8988T (cell line): Measurements from ENCODE around the gene PCDHA3.
"Not testable (repeated sequence)": the region's sequence is repeated elsewhere in the genome, so short reads cannot be mapped to it uniquely, and the experiment has no call there.

Source experiments
- DNase-seq: peaks from one replicate; pipeline ENCODE4 v3.0.0; 2011

PCDHA3 gene

DNA sequence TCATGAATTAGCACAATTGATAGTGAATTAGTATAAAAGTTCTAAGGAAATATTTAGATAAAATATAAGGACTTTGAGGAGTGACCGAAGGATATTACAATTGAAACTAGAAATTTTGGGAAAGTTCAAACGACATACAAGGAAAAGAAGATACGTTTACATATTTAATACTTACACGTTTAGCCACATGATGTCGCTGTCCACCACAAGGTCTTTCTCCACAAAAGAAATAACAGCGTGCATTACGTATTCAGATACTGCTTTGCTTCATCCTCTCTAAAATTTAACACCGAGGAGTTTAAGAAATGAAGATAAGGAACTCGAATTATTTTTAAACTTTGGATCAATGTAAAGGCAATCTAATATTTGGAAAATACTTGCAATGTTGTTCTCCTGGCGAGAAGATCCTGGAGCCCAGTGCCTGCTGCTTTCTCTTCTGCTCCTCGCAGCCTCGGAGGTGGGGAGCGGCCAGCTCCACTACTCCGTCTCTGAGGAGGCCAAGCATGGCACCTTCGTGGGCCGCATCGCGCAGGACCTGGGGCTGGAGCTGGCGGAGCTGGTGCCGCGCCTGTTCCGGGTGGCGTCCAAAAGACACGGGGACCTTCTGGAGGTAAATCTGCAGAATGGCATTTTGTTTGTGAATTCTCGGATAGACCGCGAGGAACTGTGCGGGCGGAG lies at the start of gene PCDHA3:
Gene PCDHA3 (plus strand): TSS at position 242 of the 678 bp plus-strand sequence.
- no peak for DNase-seq

DNA sequence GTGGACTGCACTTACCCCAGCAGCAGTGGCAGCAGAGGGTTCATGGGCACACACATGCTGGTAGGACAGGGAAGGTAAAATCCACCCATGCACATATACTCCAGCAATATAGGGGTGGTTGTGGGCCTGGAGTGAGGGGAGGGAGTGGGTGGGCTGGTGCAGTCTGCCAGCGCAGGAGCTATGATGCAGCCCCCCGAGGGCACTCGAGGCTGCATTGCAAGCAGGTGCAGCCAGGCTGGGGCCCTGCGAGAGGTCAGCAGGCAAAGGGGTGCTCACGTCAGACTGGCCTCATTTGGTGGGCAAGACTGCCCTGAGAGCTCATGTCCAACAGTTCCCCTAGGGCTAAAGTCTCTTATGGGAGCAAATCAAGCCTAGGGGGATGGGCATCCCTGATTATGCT lies 47.3 kb upstream of the PCDHA3 start:
- no peak for DNase-seq

DNA sequence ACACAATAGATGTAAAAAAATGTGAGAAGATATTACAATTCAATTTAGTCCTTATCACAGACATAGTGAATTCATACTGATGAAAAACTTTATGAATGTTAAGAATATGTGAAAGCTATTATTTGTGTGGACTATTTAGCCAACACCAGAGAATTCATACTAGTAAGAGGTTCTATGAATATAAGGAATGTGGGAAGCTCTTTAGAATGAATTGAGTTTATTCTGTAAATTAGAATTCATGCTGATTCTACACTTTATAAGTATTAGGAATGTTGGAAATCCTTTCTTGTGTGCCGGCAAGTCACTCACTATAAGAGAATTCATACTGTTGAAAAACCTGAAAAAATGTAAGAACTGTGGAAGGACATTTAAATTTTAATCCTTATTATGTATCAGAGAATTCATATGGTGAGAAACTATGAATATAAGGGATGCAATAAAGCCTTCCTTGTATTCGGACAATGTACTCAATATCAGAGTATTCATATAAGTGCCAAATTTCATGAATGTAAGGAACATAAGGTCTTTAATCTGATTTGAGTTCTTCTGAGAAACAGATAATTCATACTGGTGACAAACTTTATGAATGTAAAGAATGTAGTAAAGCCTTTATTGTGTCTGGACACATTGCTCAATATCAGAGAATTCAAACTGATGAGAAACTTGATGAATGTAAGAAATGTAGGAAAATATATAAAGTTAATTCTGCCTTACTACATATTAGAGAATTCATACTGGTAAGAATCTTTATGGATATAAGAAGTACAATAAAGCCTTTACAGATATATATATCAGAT lies 36.5 kb upstream of the PCDHA3 start:
- no peak for DNase-seq

DNA sequence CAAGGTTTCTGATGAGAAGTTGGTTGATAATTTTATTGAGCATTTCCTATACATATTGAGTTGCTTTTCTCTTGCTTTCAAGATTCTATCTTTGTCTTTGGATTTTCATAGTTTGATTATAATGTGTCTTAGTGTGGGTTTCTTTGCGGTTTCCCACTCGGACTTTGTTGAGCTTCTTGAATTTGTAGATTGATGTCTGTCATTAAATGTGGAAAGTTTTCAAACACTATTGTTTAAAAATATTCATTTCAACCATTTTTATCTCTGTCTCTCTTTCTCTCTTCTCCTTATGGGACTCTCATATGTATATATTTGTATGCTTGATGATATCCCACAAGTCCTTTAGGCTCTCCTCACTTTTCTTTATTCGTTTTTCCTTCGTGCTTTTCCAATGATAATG lies 33.4 kb upstream of the PCDHA3 start:
- DNase-seq: no peak

DNA sequence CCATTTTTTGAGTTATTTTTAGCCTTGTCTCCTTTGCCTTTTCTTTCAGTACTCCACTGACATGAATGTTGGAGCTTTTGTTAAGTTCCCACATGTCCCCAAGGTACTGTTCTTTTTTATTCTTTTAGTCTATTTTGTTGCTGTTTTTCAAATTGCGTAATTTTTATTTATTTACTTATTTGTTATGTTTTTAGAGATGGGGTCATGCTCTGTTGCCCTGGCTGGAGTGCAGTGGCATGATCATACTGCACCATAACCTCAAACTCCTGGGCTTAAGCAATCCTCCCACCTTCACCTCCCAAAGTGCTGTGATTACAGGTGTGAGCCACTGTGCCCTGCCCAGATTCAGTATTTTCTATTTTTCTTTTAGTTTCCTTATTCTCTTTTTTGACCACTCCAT lies 20.3 kb upstream of the PCDHA3 start:
- no peak for DNase-seq

DNA sequence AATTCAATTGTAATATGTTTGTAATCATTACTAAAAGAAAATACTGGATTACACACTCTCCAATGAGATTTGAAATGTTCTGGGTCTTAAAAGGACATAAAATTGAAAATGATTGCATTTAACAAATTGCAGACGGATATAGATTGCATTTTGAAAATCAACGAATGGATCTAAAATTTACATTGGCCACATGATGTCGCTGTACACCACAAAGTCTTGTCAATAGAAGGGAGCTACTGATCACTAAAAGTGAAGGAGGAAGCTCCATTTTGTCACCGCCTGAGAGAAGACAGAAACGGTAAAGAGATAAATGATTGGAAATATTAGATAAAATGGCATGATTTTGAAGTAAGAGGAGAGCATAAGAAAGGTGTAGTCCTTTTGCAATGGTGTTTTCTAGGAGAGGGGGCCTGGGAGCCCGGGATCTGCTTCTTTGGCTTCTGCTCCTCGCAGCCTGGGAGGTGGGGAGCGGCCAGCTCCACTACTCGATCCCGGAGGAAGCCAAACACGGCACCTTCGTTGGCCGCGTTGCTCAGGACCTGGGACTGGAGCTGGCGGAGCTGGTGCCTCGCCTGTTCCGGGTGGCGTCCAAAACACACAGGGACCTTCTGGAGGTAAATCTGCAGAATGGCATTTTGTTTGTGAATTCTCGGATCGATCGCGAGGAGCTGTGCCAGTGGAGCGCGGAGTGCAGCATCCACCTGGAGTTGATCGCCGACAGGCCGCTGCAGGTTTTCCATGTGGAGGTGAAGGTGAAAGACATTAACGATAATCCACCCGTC lies 14.8 kb upstream of the PCDHA3 start, which contains the start of gene PCDHA1:
Gene PCDHA1 (plus strand): TSS at position 236 of the 782 bp plus-strand sequence.
- DNase-seq: peak; percentile 63

DNA sequence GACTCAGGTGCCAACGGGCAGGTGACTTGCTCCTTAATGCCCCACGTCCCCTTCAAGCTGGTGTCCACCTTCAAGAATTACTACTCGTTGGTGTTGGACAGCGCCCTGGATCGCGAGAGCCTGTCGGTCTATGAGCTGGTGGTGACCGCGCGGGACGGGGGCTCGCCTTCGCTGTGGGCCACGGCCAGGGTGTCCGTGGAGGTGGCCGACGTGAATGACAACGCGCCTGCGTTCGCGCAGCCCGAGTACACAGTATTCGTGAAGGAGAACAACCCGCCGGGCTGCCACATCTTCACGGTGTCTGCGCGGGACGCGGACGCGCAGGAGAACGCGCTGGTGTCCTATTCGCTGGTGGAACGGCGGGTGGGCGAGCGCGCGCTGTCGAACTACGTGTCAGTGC lies 13.4 kb upstream of the PCDHA3 start:
- DNase-seq: not testable (repeated sequence)

DNA sequence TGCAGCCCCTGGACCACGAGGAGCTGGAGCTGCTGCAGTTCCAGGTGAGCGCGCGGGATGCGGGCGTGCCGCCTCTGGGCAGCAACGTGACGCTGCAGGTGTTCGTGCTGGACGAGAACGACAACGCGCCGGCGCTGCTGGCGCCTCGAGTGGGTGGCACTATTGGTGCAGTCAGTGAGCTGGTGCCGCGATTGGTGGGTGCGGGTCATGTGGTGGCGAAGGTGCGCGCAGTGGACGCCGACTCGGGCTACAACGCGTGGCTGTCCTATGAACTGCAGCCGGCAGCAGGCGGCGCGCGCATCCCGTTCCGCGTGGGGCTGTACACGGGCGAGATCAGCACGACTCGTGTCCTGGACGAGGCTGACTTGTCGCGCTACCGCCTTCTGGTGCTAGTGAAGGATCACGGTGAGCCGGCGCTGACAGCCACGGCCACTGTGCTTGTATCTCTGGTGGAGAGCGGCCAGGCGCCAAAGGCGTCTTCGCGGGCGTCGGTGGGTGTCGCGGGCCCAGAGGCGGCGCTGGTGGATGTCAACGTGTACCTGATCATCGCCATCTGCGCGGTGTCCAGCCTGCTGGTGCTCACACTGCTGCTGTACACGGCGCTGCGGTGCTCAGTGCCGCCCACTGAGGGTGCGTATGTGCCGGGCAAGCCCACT lies 12.9 kb upstream of the PCDHA3 start:
- DNase-seq: not testable (repeated sequence)

DNA sequence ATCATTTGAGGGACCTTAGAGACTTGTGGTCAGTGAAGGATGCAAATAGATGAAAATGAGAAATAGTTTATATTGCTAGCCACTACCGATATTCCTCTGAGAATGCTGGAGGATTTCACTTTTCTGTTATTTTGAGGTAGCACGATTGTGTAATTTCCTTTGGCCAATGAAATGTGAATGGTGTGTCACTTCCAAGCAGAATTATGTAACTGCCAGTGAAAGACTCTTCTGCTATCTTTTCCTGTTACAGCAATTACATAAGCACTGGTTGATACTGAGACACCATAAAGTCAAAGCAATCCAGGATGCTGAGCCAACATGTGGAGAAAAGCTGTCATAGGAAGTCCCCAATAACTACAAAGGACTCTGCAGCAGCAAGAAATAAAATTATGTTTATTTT lies 9.8 kb upstream of the PCDHA3 start:
- DNase-seq: no peak

DNA sequence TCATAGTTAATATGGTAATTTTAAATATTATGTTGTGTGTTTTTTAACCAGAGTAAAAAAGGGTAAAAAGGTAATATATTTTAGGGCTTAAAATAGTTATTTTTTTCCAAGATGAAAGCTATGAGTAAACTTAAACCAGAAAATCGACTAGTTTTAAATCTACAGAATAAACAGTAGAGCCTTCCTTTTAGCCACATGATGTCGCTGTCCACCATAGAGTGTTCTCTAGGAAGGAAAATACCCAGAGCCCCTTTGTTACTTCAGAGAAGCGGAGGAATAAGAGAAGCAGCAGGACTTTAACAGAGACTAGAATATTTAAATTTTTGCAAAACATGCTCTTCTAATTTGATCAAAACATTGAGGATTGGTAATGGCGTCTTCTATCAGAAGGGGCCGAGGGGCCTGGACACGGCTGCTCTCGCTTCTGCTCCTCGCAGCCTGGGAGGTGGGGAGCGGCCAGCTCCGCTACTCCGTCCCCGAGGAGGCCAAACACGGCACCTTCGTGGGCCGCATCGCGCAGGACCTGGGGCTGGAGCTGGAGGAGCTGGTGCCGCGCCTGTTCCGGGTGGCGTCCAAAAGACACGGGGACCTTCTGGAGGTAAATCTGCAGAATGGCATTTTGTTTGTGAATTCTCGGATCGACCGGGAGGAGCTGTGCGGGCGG lies 6.1 kb upstream of the PCDHA3 start, which contains the start of gene PCDHA2:
Gene PCDHA2 (plus strand): TSS at position 258 of the 664 bp plus-strand sequence.
- DNase-seq: no peak

DNA sequence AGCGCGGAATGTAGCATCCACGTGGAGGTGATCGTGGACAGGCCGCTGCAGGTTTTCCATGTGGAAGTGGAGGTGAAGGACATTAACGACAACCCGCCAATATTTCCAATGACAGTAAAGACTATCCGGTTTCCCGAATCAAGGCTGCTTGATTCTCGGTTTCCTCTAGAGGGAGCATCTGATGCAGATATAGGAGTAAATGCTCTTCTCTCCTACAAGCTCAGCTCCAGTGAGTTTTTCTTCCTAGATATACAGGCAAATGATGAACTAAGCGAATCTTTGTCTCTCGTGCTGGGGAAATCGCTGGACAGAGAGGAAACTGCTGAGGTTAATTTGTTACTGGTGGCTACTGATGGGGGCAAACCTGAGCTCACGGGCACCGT lies 5.6 kb upstream of the PCDHA3 start:
- DNase-seq: peak; percentile 36

DNA sequence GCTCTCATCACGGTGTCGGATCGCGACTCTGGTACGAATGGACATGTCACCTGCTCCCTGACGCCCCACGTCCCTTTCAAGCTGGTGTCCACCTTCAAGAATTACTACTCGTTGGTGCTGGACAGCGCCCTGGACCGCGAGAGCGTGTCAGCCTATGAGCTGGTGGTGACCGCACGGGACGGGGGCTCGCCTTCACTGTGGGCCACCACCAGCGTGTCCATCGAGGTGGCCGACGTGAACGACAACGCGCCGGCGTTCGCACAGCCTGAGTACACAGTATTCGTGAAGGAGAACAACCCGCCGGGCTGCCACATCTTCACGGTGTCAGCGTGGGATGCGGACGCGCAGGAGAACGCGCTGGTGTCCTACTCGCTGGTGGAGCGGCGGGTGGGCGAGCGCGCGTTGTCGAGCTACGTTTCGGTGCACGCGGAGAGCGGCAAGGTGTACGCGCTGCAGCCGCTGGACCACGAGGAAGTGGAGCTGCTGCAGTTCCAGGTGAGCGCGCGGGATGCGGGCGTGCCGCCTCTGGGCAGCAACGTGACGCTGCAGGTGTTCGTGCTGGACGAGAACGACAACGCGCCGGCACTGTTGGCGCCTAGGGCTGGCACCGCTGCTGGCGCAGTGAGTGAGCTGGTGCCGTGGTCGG lies 4.7 kb upstream of the PCDHA3 start:
- DNase-seq: not testable (repeated sequence)

DNA sequence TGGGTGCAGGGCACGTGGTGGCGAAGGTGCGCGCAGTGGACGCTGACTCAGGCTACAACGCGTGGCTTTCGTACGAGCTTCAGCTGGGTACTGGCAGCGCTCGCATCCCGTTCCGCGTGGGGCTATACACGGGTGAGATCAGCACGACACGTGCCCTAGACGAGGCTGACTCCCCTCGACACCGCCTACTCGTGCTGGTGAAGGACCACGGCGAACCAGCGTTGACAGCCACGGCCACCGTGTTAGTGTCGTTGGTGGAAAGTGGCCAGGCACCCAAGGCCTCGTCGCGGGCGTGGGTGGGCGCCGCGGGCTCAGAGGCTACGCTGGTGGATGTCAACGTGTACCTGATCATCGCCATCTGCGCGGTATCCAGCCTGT lies 4.2 kb upstream of the PCDHA3 start:
- no peak for DNase-seq

DNA sequence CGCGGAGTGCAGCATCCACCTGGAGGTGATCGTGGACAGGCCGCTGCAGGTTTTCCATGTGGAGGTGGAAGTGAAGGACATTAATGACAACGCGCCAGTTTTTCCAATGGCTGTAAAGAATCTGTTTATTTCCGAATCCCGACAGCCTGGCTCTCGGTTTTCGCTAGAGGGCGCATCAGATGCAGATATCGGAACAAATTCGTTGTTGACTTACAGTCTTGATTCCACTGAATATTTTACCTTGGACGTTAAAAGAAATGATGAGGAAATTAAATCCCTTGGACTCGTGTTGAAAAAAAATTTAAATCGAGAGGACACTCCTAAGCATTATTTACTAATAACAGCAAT lies 611 bp downstream of the PCDHA3 start:
- no peak for DNase-seq

DNA sequence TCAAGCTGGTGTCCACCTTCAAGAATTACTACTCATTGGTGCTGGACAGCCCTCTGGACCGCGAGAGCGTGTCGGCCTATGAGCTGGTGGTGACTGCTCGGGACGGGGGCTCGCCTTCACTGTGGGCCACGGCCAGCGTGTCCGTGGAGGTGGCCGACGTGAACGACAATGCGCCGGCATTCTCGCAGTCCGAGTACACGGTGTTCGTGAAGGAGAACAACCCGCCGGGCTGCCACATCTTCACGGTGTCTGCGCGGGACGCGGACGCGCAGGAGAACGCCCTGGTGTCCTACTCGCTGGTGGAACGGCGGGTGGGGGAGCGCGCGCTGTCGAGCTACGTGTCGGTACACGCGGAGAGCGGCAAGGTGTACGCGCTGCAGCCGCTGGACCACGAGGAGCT lies 1.5 kb downstream of the PCDHA3 start:
- not testable (repeated sequence) for DNase-seq

DNA sequence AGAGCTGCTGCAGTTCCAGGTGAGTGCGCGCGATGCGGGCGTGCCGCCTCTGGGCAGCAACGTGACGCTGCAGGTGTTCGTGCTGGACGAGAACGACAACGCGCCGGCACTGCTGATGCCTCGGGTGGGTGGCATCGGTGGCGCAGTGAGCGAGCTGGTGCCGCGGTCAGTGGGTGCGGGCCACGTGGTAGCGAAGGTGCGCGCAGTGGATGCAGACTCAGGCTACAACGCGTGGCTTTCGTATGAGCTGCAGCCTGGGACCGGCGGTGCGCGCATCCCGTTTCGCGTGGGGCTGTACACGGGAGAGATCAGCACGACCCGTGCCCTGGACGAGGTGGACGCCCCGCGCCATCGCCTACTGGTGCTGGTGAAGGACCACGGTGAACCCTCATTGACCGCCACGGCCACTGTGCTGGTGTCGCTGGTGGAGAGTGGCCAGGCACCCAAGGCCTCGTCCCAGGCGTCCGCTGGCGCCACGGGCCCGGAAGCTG lies 2.0 kb downstream of the PCDHA3 start:
- no peak for DNase-seq

DNA sequence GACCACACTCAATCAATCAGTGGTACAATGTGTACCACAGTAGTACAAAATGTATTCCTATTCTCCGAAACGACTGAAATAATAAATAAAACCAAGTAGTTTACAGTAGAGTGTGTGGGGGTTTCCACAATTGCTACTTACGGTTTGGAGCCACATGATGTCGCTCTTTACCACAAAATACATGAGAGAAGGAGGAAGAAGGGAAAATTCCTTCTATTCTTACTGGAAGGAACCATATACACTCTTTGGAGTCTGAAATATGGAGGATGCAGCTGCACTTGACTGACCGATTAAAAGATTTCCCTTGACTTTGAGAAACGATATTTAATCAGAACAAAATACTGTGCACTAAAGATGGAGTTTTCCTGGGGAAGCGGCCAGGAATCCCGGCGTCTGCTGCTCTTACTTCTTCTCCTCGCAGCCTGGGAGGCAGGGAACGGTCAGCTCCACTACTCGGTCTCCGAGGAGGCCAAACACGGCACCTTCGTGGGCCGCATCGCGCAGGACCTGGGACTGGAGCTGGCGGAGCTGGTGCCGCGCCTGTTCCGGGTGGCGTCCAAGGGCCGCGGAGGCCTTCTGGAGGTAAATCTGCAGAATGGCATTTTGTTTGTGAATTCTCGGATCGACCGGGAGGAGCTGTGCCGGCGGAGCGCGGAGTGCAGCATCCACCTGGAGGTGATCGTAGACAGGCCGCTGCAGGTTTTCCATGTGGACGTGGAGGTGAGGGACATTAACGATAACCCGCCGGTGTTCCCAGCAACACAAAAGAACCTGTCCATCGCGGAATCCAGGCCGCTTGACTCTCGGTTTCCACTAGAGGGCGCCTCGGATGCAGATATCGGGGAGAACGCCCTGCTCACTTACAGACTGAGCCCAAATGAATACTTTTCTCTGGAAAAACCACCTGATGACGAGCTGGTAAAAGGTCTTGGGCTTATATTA lies 6.2 kb downstream of the PCDHA3 start, which contains the start of gene PCDHA4:
Gene PCDHA4 (plus strand): TSS at position 235 of the 942 bp plus-strand sequence.
- DNase-seq: no peak

DNA sequence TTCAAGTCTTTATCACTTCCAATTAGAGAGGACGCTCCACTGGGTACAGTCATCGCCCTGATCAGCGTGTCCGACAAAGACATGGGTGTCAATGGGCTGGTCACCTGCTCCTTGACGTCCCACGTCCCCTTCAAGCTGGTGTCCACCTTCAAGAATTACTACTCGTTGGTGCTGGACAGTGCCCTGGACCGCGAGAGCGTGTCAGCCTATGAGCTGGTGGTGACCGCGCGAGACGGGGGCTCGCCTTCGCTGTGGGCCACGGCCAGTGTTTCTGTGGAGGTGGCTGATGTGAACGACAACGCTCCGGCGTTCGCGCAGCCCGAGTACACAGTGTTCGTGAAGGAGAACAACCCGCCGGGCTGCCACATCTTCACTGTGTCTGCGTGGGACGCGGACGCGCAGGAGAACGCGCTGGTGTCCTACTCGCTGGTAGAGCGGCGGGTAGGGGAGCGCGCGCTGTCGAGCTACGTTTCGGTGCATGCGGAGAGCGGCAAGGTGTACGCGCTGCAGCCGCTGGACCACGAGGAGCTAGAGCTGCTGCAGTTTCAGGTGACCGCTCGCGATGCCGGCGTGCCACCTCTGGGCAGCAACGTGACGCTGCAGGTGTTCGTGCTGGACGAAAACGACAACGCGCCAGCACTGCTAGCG lies 7.5 kb downstream of the PCDHA3 start:
- DNase-seq: not testable (repeated sequence)

DNA sequence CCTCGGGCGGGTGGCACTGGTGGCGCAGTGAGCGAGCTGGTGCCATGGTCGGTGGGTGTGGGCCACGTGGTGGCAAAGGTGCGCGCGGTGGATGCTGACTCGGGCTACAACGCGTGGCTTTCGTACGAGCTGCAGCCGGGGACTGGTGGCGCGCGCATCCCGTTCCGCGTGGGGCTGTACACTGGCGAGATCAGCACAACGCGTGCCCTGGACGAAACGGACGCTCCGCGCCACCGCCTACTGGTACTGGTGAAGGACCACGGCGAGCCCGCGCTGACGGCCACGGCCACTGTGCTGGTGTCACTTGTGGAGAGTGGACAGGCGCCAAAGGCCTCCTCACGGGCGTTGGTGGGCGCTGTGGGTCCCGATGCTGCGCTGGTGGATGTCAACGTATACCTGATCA lies 8.0 kb downstream of the PCDHA3 start:
- no peak for DNase-seq
